ENCODE results near the gene ADD3.
A peak's percentile ranks its signal among the peaks of the same experiment; 100 is the strongest.
"Not testable (repeated sequence)": the region's sequence is repeated elsewhere in the genome, so short reads cannot be mapped to it uniquely, and the experiment has no call there.

The ADD3 gene

DNA sequence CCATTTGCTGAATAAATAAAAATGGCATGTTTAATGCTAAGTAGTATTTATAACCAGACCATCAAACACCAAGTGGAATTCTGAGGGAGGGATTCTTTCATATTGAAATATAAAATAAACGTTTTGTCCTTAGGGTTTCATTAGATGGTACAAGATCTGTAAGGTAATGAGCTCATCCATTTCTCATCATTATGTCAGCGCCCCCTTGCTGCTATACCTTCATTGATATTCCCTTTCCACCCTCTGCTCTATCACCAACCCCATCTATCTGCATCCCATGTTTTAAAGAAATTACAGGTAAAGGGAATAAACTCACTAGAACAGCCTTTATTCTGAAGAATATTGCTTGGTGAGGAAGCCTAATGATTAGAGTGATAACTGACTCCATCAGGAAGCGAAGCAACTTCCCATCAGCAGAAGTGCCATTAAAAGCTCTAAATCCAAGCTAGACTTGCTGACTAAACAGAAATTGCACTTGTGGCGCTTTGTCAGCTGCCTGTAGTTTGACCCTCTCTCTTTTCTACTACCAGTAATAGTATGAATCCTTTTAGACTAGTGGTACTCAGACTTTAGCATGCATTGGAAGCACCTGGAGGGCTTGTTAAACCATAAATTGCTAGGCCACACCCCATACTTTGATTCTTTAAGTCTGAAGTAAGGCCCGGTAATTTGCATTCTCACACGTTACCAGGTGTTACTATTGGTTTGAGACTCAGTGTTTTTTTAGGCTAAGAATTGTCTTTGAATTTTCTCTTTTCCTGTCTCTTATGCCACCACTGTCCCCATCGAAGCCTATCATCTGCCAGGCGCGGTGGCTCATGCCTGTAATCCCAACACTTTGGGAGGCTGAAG lies 27.5 kb downstream of the ADD3 start:
- peak; percentile 22 for DNase-seq

GRCh38 chr10:110036640-110037039 lies 28.9 kb downstream of the ADD3 start:
- no peak for DNase-seq

- DNase-seq: no peak
These were observed 31.5 kb downstream of the ADD3 start for GRCh38 chr10:110039254-110039653.

DNA sequence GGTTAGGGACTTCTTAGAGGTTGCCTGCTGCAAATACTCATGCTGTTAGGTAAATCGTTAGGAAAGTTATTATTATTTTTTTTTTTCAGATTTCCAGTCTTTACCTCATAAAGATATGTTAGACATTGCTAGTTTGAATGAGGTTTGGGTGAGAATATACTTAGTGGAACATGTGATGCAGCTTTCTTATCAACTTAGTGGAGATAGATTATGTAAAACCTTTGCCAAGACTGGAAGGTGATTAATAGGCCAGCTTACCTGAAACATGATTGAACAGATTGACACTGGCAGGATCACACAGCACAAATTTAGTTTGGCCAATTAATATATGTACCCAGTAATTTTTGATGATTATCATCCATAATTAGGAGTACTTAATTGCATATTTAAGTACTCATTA lies 32.3 kb downstream of the ADD3 start:
- no peak for DNase-seq

- no peak for DNase-seq
These were observed 33.1 kb downstream of the ADD3 start for GRCh38 chr10:110040767-110041478.

GRCh38 chr10:110041479-110041829 lies 33.7 kb downstream of the ADD3 start:
- no peak for DNase-seq

DNA sequence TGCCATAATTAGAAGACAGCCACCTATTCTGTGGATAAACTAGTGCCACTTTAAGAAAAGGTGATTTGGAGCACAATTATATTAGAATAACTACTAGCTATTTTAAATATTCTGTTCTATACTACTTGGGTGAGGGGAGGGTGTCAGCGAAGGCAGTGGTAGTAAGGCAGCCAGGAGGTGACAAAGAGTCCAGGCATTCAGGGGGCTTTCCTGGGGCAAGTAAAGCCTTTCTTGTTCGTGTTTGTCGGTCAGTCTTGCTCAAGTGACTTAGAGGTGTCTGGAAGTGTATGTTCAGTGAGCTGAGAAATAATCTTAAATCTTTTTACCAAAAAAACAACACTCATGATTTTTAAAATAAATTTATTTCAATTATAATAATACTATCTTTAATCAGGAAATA lies 34.4 kb downstream of the ADD3 start:
- DNase-seq: no peak

GRCh38 chr10:110042891-110043290 lies 35.1 kb downstream of the ADD3 start:
- DNase-seq: no peak

- DNase-seq: no peak
These were observed 36.9 kb downstream of the ADD3 start for GRCh38 chr10:110044681-110045080.

GRCh38 chr10:110045772-110046171 lies 38.0 kb downstream of the ADD3 start:
- peak; percentile 68 for DNase-seq

- not testable (repeated sequence) for DNase-seq
These were observed 40.4 kb downstream of the ADD3 start for GRCh38 chr10:110048145-110048544.

GRCh38 chr10:110048781-110049180 lies 41.0 kb downstream of the ADD3 start:
- DNase-seq: no peak

DNA sequence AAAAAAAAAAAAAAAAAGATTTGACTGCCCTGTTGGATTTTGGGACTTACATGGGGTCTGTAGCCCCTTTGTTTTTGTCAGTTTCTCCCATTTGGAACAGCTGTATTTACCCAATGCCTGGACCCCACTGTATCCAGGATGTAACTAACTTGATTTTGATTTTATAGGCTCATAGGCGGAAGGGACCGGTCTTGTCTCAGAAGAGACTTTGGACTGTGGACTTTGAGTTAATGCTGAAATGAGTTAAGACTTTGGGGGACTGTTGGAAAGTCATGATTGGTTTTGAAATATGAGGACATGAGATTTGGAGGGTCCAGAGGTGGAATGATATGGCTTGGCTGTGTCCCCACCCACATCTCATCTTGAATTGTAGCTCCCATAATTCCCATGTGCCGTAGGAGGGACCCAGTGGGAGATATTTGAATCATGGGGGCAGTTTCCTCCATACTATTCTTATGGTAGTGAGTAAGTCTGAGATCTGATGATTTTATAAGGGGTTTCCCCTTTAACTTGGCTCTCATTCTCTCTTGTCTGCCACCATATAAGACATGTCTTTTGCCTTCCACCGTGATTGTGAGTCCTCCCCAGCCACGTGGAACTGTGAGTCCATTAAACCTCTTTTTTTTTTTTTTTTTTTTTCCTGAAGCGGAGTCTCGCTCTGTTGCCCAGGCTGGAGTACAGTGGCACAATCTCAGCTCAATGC lies 42.3 kb downstream of the ADD3 start:
- not testable (repeated sequence) for DNase-seq

- no peak for DNase-seq
These were observed 43.7 kb downstream of the ADD3 start for GRCh38 chr10:110051487-110051886.

DNA sequence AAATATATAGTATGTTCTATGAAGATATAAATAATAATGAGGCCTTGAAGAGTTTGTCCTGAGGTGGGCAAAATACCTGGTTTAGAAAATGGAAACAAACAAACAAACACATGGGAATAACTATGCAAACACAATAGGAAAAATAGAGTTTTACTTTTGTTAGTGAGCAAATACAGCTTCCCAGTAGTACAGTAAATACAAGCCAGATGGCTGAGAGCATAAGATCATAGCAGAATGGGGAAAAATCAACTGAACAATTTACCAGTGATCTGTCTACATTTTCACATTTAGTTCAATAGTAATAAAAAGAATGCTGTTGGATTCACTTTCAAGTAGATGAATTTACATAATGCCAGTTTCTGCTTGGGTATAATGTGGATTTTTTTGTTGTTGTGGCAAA lies 45.1 kb downstream of the ADD3 start:
- DNase-seq: peak; percentile 18

DNA sequence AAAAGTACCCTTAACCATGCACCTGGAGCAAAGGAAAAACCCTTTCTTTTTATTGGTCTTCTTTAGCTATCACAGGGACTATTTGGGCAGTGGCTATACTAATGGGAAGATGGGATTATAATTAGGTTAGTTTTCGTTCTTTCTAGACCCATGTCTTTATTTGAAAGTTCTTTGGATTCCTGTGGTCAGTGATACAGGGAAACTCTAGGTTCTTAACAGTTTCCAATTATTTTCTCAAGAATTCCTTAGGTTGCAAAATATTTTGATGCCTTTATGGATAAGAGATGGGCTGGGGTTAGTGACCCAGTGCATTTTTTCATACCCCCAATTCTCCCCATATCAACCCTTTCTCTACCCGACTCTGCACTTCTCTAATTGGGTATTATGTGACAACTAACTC lies 49.0 kb downstream of the ADD3 start:
- DNase-seq: no peak

DNA sequence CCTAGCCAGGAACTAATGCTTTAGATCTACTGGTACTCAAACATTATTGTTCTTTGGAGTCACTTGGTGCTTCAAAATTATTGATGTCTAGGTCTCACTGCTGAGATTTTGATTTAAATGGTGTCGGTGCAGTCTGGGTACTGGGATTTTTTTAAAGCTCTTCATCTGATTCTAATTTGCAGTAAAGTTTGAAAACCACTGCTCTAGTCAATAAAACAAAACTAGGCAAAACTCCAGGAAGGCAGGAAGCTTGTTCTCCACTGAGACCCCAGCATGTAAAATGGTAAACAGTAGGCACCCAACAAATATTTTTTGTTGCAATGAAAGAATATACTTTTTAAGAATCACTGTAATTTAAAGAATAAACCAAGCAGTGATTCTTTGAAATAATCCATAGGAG lies 49.7 kb downstream of the ADD3 start:
- DNase-seq: no peak

DNA sequence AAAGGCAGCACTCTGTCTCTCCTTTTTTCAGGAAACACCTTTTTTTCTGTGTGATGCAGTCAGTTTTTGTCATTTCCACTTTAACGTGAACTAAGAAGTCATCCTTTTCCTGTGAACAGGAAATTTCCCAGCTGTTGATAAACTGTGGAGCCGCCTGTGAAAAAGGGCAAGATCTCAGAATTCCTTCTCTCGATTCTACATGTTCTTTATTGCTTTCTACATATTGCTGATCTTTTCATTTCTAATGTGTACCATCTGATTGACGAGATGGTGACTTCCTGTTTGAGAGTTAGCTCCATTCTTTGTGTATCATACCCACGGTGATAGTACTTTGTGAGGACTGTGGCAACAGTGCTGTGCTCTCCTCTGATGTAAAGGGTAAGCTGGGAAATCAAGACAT lies 50.4 kb downstream of the ADD3 start:
- DNase-seq: no peak

DNA sequence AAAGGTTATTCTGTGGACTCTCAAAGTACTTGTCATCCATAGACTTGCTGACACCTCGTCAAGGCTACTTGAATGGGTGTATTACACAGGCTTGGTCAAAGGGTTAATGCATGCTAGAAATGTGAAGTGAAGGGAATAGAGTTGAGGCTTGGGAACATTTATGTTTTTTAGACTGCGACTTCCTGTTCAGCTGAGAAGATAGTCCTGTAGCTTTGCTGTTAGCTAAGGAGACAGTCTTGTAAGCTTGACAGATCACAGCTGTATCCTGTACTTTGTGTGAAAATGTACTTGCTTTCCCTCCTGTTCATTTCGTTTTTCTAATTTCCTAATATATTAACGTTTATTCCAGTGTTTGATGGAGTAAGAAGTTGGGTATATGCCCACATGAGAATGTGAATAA lies 52.1 kb downstream of the ADD3 start:
- no peak for DNase-seq

- no peak for DNase-seq
These were observed 53.9 kb downstream of the ADD3 start for GRCh38 chr10:110061687-110062086.

DNA sequence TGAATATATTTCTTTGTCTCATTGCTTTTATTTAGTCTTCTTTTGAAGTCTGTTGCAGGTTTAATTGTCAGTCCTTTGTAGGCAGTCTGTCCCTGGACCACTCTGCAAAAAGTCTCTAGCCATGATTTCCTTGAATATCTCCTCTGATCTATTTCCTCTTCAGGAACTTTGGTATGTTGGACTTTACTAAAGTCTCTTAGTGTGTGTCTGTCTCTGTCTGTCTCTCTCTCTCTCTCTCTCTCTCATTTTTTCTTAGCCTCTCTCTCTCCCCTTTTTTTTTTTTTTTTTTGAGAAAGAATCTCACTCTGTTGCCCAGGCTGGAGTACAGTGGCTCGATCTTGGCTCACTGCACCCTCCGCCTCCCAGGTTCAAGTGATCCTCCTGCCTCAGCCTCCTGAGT lies 57.5 kb downstream of the ADD3 start:
- no peak for DNase-seq

DNA sequence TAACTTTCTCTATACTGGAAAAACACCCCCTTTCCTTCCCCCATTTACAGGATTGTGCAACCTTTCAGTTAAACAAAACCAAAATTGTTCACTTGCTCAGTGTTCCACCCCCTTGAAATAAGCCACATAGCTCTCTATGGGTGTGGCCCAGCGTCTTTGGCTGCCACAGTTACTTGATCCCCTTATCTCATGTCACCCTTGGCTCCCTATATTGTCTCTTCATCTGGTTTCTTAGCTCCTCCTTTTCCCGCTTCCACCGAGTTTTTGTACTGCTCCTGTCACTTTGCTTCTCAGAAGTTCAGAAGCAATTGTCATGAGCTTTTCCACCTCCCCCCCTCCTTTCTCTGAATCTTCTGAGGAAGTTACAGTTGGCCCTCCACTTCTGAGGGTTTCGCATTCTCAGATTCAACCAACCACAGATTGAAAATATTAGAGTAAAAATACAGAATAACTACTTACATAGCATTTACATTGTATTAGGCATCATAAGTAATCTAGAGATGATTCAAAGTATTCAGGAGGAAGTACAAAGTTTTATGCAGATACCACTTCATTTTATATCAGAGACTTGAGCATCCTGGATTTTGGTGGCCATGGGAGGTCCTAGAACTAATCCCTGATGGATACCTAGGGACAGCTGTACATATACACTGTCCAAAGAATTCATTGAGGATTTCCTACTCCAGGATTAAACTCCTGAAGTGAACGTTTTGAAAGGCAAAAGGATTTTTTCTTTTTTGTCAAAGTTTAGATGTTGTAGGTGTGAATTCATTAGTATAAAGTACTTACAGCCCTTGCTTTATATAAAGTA lies 60.4 kb downstream of the ADD3 start:
- no peak for DNase-seq

GRCh38 chr10:110068780-110069179 lies 61.0 kb downstream of the ADD3 start:
- no peak for DNase-seq
